GM18505 (cell line): ENCODE measurements around the gene GGT5.
"Not testable (repeated sequence)": the region's sequence is repeated elsewhere in the genome, so short reads cannot be mapped to it uniquely, and the experiment has no call there.

Source experiments
- ATAC-seq: cut with Tn5 transposase; IDR thresholded peaks from one replicate; pipeline ENCODE4 v1.9.1; 2021; ENCODE audit not compliant: unreplicated experiment
- POLR2A ChIP-seq: IDR thresholded peaks from 4 replicates; pipeline ENCODE4 v1.6.1; 2011; ENCODE audit warnings: borderline replicate concordance; ENCODE audit not compliant: insufficient read depth, insufficient read length; ENCODE audit errors: extremely low read depth

The GGT5 gene

GRCh38 chr22:24247011-24247507 is 2.2 kb upstream of the GGT5 start:
- no peak for TF ChIP-seq POLR2A
- ATAC-seq: no peak

- not testable (repeated sequence) for ATAC-seq
Observed at GRCh38 chr22:24245584-24246561, 991 bp upstream of the GGT5 start.

DNA sequence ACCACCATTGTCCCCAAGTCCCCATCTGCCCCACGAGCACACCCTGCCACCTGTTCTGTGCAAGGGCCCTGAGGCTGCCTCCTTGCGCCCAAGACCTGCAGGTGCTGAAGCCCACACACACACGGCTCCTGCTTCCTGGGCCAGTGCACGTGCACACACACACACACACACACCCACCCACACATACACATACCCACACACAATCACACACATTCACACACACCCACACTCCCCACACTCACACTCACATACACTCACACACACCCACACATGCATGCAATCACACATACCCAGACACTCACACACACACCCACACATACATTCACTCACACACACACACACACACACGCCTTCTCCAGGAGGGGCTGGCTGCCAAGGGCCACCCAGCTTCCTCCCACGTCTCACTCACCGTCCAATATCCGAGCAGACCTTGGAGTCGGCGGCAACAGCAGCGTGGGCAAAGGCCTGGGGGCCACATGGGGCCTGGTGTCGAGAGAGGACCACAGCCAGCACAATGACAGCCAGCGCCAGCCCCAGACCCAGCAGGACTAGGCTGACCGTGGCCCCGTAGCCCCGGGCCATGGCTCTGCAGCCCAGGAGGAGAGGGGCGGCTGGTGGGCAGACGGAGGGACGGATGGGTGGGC is 616 bp downstream of the GGT5 start:
- no peak for ATAC-seq
- TF ChIP-seq POLR2A: no peak

- ATAC-seq: not testable (repeated sequence)
Observed at GRCh38 chr22:24243417-24243816, 1.5 kb downstream of the GGT5 start.

GRCh38 chr22:24240985-24241692 is 3.7 kb downstream of the GGT5 start:
- not testable (repeated sequence) for ATAC-seq

GRCh38 chr22:24240381-24240780 is 4.5 kb downstream of the GGT5 start:
- TF ChIP-seq POLR2A: no peak
- no peak for ATAC-seq

DNA sequence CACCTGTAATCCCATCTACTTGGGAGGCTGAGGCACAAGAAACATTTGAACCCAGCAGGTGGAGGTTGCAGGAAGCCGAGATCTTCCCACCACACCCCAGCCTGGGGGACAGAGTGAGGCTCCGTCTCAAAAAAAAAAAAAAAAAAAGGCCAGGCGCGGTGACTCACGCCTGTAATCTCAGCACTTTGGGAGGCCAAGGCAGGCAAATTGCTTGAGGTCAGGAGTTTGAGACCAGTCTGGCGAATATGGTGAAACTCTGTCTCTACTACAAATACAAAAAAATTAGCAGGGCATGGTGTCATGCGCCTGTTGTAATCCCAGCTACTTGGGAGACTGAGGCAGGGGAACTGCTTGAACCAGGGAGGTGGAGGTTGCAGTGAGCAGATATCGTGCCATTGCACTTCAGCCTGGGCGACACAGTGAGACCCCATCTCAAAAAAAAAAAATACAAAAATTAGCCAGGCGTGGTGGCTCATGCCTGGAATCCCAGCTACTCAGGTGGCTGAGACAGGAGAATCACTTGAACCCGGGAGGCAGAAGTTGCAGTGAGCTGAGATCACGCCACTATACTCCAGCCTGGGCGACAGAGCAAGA is 6.7 kb downstream of the GGT5 start:
- ATAC-seq: not testable (repeated sequence)

- TF ChIP-seq POLR2A: no peak
- no peak for ATAC-seq
Observed at GRCh38 chr22:24236656-24237055, 8.2 kb downstream of the GGT5 start.

- ATAC-seq: no peak
- no peak for TF ChIP-seq POLR2A
Observed at GRCh38 chr22:24235315-24235714, 9.6 kb downstream of the GGT5 start.

DNA sequence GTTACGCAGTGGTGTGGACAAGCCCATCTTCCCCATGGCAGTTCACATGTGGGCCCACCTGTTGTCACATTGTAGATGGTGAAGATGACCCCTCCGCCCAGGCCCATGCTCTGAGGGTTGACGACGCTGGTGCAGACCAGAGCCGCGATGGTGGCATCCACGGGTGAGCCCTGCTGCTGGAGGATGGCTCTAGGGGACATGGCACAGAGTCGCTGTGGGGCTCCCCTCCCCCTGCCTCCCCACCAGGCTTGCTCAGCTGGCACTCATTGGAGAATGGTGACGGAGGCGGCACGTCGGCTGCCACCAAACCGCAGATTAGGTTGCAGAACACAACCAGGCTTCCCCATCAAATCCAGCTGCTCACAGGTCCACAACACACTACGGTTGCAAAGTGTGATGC is 11.1 kb downstream of the GGT5 start:
- ATAC-seq: no peak
- no peak for TF ChIP-seq POLR2A

- ATAC-seq: no peak
- no peak for TF ChIP-seq POLR2A
Observed at GRCh38 chr22:24233235-24233634, 11.6 kb downstream of the GGT5 start.

GRCh38 chr22:24232725-24233124 is 12.2 kb downstream of the GGT5 start:
- ATAC-seq: no peak
- TF ChIP-seq POLR2A: no peak

DNA sequence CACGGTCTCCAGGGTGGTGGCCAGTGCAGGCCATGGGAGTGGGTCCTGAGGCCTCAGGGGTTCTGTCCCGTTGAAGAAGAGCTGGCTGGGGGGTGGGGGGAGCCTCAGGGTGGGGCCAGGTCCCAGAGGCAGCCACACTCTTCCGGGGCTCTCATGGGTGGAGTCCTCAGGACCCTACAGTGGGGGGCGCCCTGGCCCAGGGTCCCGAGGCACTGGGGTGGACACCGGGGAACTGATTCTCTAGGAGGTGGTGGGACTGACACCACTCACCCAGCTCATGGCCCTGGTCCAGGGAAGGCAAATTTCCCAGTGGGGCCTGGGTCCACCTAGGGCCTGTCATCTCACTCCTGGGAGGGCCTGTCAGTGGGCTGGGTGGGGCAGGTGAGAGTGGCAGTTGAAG is 12.8 kb downstream of the GGT5 start:
- no peak for ATAC-seq
- no peak for TF ChIP-seq POLR2A

GRCh38 chr22:24231706-24232105 is 13.2 kb downstream of the GGT5 start:
- no peak for ATAC-seq

More at GRCh38 chr22:24231706-24232105, 13.2 kb downstream of the GGT5 start:
- no peak for TF ChIP-seq POLR2A
